Right atrium auricular region (tissue), 2 donors: Measurements from ENCODE around the gene C11orf42. TPM values are rescaled to one million over a fixed set of nuclear protein-coding genes. Genes with fewer than 3 reads are reported as not detected.

Source experiments
- DNase-seq: peaks from one replicate; pipeline ENCODE4 v3.0.0-alpha.2; 2019; ENCODE audit warnings: low spot score
- H3K27ac ChIP-seq, 2 donors: fragments of 200-600 bp; sonication (generic); 1 replicate in 1 of 2; 2 replicates in 1 of 2; pipeline ENCODE4 v1.5.1; 2016 to 2019
- H3K27me3 ChIP-seq, 2 donors: fragments of 200-600 bp; sonication (generic); one replicate each; pipeline versions ENCODE4 v1.5.1 to v1.6.0; 2017 to 2019
- H3K36me3 ChIP-seq: fragments of 200-600 bp; sonication (generic); one replicate; pipeline ENCODE4 v1.5.1; 2016
- H3K4me1 ChIP-seq, 2 donors: fragments of 200-600 bp; sonication (generic); one replicate each; pipeline versions ENCODE4 v1.5.1 to v1.6.0; 2017 to 2019
- H3K4me3 ChIP-seq, 2 donors: fragments of 200-600 bp; sonication (generic); 1 replicate in 1 of 2; 2 replicates in 1 of 2; pipeline ENCODE4 v1.5.1; 2017 to 2019; ENCODE audit warnings: mild to moderate bottlenecking in 1 of 2, moderate library complexity in 1 of 2
- H3K9me3 ChIP-seq, 2 donors: fragments of 200-600 bp; sonication (generic); one replicate each; pipeline ENCODE4 v1.5.1; 2019
- CTCF ChIP-seq, 2 donors: fragments of 200-600 bp; sonication (generic); IDR thresholded peaks; one replicate each; pipeline ENCODE4 v1.5.1; 2019; ENCODE audit warnings: antibody characterized with exemption in 2 of 2
- total RNA-seq, 2 donors: library from RNA; depleted of rRNA; stranded (reverse); fragments of >200 nt; gene quantifications; one replicate each; pipeline ENCODE4 v1.1.0, GENCODE V29; 2016

The C11orf42 gene
- total RNA-seq, 2 donors from 2014 or later: not detected

DNA sequence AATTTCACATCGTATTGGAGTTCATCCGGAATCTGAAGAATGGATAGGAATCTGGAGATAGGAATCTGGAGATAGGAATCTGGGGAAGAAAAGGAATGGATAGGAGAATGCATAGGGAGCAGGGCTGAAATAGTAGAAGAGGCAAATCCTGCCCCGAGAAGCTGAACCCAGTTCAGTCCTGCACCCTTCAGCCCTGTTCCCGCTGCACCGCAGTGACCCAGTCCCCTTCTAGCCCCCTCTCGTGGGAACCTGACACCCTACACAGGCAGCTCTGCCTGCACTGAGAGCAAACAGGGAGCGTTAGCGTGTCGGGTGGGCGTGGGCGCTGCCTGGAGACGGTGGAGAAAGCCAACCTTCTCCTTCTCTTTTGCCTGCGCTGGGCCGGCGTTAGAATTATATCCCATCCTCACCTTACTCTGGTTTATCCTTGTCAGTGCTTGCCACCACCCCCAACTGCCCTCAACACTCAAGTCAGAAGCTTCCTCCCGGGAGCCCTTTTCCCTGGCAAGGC, 53.3 kb downstream of the C11orf42 start:
- H3K4me1 ChIP-seq: peaks cover 0 to 18% of the 10 kb centered on the region in 2 donors
- H3K4me3 ChIP-seq: peak overlapping the region; percentile 33 to 51
- no peak overlapping the region for H3K27ac ChIP-seq
- H3K36me3 ChIP-seq: no peaks in the 10 kb centered on the region
- no peaks in the 10 kb centered on the region for H3K9me3 ChIP-seq
- TF ChIP-seq CTCF (IDR thresholded peaks at IDR 0.05): no peak
- DNase-seq: no peak
- no peaks in the 10 kb centered on the region for H3K27me3 ChIP-seq

- DNase-seq: no peak
- Histone ChIP-seq H3K27me3 (no peaks in the 10 kb centered on the region), H3K4me3 (peak overlapping the region in 1 of 2 donors; percentile 51), H3K36me3 (no peaks in the 10 kb centered on the region), H3K4me1 (peaks cover 0 to 18% of the 10 kb centered on the region in 2 donors), H3K27ac (no peak overlapping the region), H3K9me3 (no peaks in the 10 kb centered on the region)
- TF ChIP-seq CTCF (IDR thresholded peaks at IDR 0.05): no peak
These were observed 54.9 kb downstream of the C11orf42 start for GRCh38 chr11:6260207-6260726.

Other genes starting within 250 kb of the C11orf42 start
- not detected for gene OR56A5, start 237.1 kb upstream of the C11orf42 start, total RNA-seq
- gene OR52L1, start 218.6 kb upstream of the C11orf42 start, total RNA-seq: not detected
- gene OR56A4, start 198.6 kb upstream of the C11orf42 start, total RNA-seq: not detected
- not detected for gene OR56A1, start 174.8 kb upstream of the C11orf42 start, total RNA-seq
- gene OR56B4, start 97.9 kb upstream of the C11orf42 start, total RNA-seq: not detected
- gene OR52B2, start 35.2 kb upstream of the C11orf42 start, total RNA-seq: not detected
- not detected for gene OR52W1, start 6.3 kb upstream of the C11orf42 start, total RNA-seq
- 10 to 100 TPM; 26.7 to 37.6 TPM for gene FHIP1B, start 29.1 kb downstream of the C11orf42 start, total RNA-seq
- gene CNGA4, start 33.5 kb downstream of the C11orf42 start, total RNA-seq: not detected
- gene CCKBR, start 54.3 kb downstream of the C11orf42 start, total RNA-seq: not detected
- 10 to 100 TPM; 84.8 to 86.7 TPM for gene CAVIN3, start 114.9 kb downstream of the C11orf42 start, total RNA-seq
- gene SMPD1, start 184.9 kb downstream of the C11orf42 start, total RNA-seq: 10 to 100 TPM; 44.5 to 71.7 TPM
- 10 to 100 TPM; 79.8 to 80.9 TPM for gene APBB1, start 213.5 kb downstream of the C11orf42 start, total RNA-seq
- gene HPX, start 235.4 kb downstream of the C11orf42 start, total RNA-seq: under 1 TPM in 1 of 2 donors, not detected in 1; 0.20 TPM